NB4 (cell line): ENCODE results near the gene NISCH.

Source experiments
- CTCF ChIP-seq: IDR thresholded peaks from one replicate; pipeline ENCODE4 v1.5.1; 2012; ENCODE audit warnings: low read depth, low read length
- MYC ChIP-seq: IDR thresholded peaks from 2 replicates; pipeline ENCODE4 v1.6.1; 2011; ENCODE audit warnings: low read depth, low read length
- POLR2A ChIP-seq: IDR thresholded peaks from 2 replicates; pipeline ENCODE4 v1.6.1; 2011; ENCODE audit warnings: mild to moderate bottlenecking; ENCODE audit not compliant: insufficient read length; ENCODE audit errors: extremely low read depth

GRCh38 chr3:52501046-52501445, 45.6 kb downstream of the NISCH start:
- TF ChIP-seq POLR2A: no peak
- no peak for TF ChIP-seq MYC
- no peak for TF ChIP-seq CTCF
